Stimulated activated CD4-positive, alpha-beta T cell treated with anti-CD3 and anti-CD28 coated beads, Interleukin-4, amount 100 ng/mL, for 4 hours (primary cell): ENCODE data around the gene HINT3.
"Not testable (repeated sequence)": the region's sequence is repeated elsewhere in the genome, so short reads cannot be mapped to it uniquely, and the experiment has no call there.

ENCODE experiments used
- DNase-seq, 2 experiments: peaks; one replicate each; pipeline ENCODE4 v3.0.0-alpha.2; 2020

Gene HINT3

GRCh38 chr6:125940247-125941041 lies 16.1 kb upstream of the HINT3 start:
- no peak for DNase-seq

GRCh38 chr6:125942672-125943527 lies 13.7 kb upstream of the HINT3 start:
- no peak for DNase-seq

- no peak for DNase-seq
Measured at GRCh38 chr6:125943528-125944433, 12.8 kb upstream of the HINT3 start.

- no peak for DNase-seq
Measured at GRCh38 chr6:125944434-125944816, 12.1 kb upstream of the HINT3 start.

- no peak for DNase-seq
Measured at GRCh38 chr6:125944896-125945295, 11.7 kb upstream of the HINT3 start.

- DNase-seq = no peak
Measured at GRCh38 chr6:125945378-125946141, 11.0 kb upstream of the HINT3 start.

GRCh38 chr6:125947615-125948014 lies 9.0 kb upstream of the HINT3 start:
- DNase-seq = no peak

- DNase-seq = no peak
Measured at GRCh38 chr6:125948455-125948854, 8.1 kb upstream of the HINT3 start.

GRCh38 chr6:125949069-125949468 lies 7.5 kb upstream of the HINT3 start:
- DNase-seq = no peak

GRCh38 chr6:125950293-125950692 lies 6.3 kb upstream of the HINT3 start:
- no peak for DNase-seq

- DNase-seq = not testable (repeated sequence)
Measured at GRCh38 chr6:125950716-125951115, 5.9 kb upstream of the HINT3 start.

GRCh38 chr6:125951323-125951722 lies 5.2 kb upstream of the HINT3 start:
- no peak for DNase-seq

GRCh38 chr6:125952764-125953501 lies 3.6 kb upstream of the HINT3 start:
- peak in 1 of 2 experiments; percentile 3 for DNase-seq

- no peak for DNase-seq
Measured at GRCh38 chr6:125953502-125953875, 3.1 kb upstream of the HINT3 start.

GRCh38 chr6:125954735-125955339 lies 1.7 kb upstream of the HINT3 start:
- DNase-seq = no peak

GRCh38 chr6:125955973-125956372 lies 597 bp upstream of the HINT3 start:
- no peak for DNase-seq

- no peak for DNase-seq
Measured at GRCh38 chr6:125957391-125957693, 772 bp downstream of the HINT3 start.

- DNase-seq = no peak
Measured at GRCh38 chr6:125957845-125958244, 1.3 kb downstream of the HINT3 start.

GRCh38 chr6:125959041-125959440 lies 2.5 kb downstream of the HINT3 start:
- DNase-seq = no peak

GRCh38 chr6:125961117-125961516 lies 4.5 kb downstream of the HINT3 start:
- DNase-seq = no peak

- no peak for DNase-seq
Measured at GRCh38 chr6:125962900-125963497, 6.4 kb downstream of the HINT3 start.
